CD4-positive, alpha-beta T cell treated with Interleukin-17A for 1 hour (primary cell): Measurements from ENCODE around the gene GRIA4.

ENCODE experiments used
- DNase-seq: peaks from one replicate; pipeline ENCODE4 v3.0.0-alpha.2; 2020

GRIA4 gene

GRCh38 chr11:106017093-106017492 lies 407.2 kb downstream of the GRIA4 start:
- no peak for DNase-seq

GRCh38 chr11:106021181-106021966 lies 411.5 kb downstream of the GRIA4 start:
- DNase-seq: no peak

- peak; percentile 98 for DNase-seq
Measured at GRCh38 chr11:106021967-106022794, 412.3 kb downstream of the GRIA4 start, which contains the start of gene MSANTD4. Gene MSANTD4 (minus strand): TSS chr11:106022240. CDS start chr11:106010917, 11,323 bp downstream.

- peak; percentile 1 for DNase-seq
Measured at GRCh38 chr11:106022795-106023275, 413.0 kb downstream of the GRIA4 start.

GRCh38 chr11:106030609-106031008 lies 420.7 kb downstream of the GRIA4 start:
- DNase-seq: no peak

- DNase-seq: no peak
Measured at GRCh38 chr11:106031202-106031810, 421.4 kb downstream of the GRIA4 start.
